Gastroesophageal sphincter (tissue), 3 donors: ENCODE measurements around the gene FOCAD.

ENCODE experiments used
- POLR2A ChIP-seq, 2 donors: fragments of 450-650 bp; IDR thresholded peaks; one replicate each; pipeline ENCODE4 v1.6.1; 2017; ENCODE audit warnings: antibody characterized with exemption in 2 of 2, mild to moderate bottlenecking in 2 of 2, moderate library complexity in 1 of 2
- TF ChIP-seq, protein P1 (sequence below), 4 experiments: fragments of 200-600 bp in 2 of 4; fragments of 450-650 bp in 2 of 4; sonication (generic) in 1 of 4; IDR thresholded peaks; one replicate each; pipeline ENCODE4 v1.5.1; 2017 to 2019; ENCODE audit warnings: antibody characterized with exemption in 4 of 4, mild to moderate bottlenecking in 2 of 4, moderate library complexity in 2 of 4

DNA sequence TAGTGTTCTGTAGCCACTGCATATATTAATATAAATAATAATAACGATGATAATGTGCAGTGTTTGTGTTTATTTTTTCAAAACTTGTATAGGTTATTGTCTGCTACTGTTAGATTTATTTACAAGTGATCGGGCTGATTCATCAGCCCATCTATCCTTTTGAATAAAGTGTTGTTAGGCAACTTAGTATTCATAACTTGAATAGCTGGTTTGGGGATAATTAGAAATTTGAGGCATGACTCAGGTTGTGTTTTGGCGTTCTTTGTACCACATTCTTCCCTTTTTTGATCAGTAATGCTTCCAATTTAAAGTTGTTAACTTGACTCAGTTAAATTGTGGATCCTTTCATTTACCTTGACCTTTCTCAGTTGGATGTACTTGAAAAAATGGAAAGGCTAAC is 69.7 kb downstream of the FOCAD start:
- no peak for TF ChIP-seq POLR2A (IDR thresholded peaks at IDR 0.05)
- TF ChIP-seq, protein P1, sequence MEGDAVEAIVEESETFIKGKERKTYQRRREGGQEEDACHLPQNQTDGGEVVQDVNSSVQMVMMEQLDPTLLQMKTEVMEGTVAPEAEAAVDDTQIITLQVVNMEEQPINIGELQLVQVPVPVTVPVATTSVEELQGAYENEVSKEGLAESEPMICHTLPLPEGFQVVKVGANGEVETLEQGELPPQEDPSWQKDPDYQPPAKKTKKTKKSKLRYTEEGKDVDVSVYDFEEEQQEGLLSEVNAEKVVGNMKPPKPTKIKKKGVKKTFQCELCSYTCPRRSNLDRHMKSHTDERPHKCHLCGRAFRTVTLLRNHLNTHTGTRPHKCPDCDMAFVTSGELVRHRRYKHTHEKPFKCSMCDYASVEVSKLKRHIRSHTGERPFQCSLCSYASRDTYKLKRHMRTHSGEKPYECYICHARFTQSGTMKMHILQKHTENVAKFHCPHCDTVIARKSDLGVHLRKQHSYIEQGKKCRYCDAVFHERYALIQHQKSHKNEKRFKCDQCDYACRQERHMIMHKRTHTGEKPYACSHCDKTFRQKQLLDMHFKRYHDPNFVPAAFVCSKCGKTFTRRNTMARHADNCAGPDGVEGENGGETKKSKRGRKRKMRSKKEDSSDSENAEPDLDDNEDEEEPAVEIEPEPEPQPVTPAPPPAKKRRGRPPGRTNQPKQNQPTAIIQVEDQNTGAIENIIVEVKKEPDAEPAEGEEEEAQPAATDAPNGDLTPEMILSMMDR (IDR thresholded peaks at IDR 0.05) = no peak
